Right atrium auricular region (tissue), 2 donors: ENCODE data around the gene ATF2. TPM values are rescaled to one million over a fixed set of nuclear protein-coding genes. Genes with fewer than 3 reads are reported as not detected.

ENCODE experiments used
- DNase-seq: peaks from one replicate; pipeline ENCODE4 v3.0.0-alpha.2; 2019; ENCODE audit warnings: low spot score
- H3K27ac ChIP-seq, 2 donors: fragments of 200-600 bp; sonication (generic); 1 replicate in 1 of 2; 2 replicates in 1 of 2; pipeline ENCODE4 v1.5.1; 2016 to 2019
- H3K27me3 ChIP-seq, 2 donors: fragments of 200-600 bp; sonication (generic); one replicate each; pipeline versions ENCODE4 v1.5.1 to v1.6.0; 2017 to 2019
- H3K36me3 ChIP-seq: fragments of 200-600 bp; sonication (generic); one replicate; pipeline ENCODE4 v1.5.1; 2016
- H3K4me1 ChIP-seq, 2 donors: fragments of 200-600 bp; sonication (generic); one replicate each; pipeline versions ENCODE4 v1.5.1 to v1.6.0; 2017 to 2019
- H3K4me3 ChIP-seq, 2 donors: fragments of 200-600 bp; sonication (generic); 1 replicate in 1 of 2; 2 replicates in 1 of 2; pipeline ENCODE4 v1.5.1; 2017 to 2019; ENCODE audit warnings: mild to moderate bottlenecking in 1 of 2, moderate library complexity in 1 of 2
- H3K9me3 ChIP-seq, 2 donors: fragments of 200-600 bp; sonication (generic); one replicate each; pipeline ENCODE4 v1.5.1; 2019
- CTCF ChIP-seq, 2 donors: fragments of 200-600 bp; sonication (generic); IDR thresholded peaks; one replicate each; pipeline ENCODE4 v1.5.1; 2019; ENCODE audit warnings: antibody characterized with exemption in 2 of 2
- total RNA-seq, 2 donors: library from RNA; depleted of rRNA; stranded (reverse); fragments of >200 nt; gene quantifications; one replicate each; pipeline ENCODE4 v1.1.0, GENCODE V29; 2016

ATF2 gene
- total RNA-seq, 2 donors from 2014 or later = 22.3 to 28.1 TPM

- TF ChIP-seq CTCF (IDR thresholded peaks at IDR 0.05) = no peak
- Histone ChIP-seq H3K36me3 (no peaks in the 10 kb centered on the region), H3K27ac (no peak overlapping the region), H3K4me3 (no peak overlapping the region), H3K27me3 (no peaks in the 10 kb centered on the region), H3K4me1 (peaks cover 0 to 26% of the 10 kb centered on the region in 2 donors), H3K9me3 (no peaks in the 10 kb centered on the region)
- no peak for DNase-seq
Measured at GRCh38 chr2:175147186-175147585, 20.8 kb downstream of the ATF2 start.

GRCh38 chr2:175143678-175144077, 24.3 kb downstream of the ATF2 start:
- no peak overlapping the region for H3K4me3 ChIP-seq
- TF ChIP-seq CTCF (IDR thresholded peaks at IDR 0.05) = no peak
- no peaks in the 10 kb centered on the region for H3K27me3 ChIP-seq
- no peak for DNase-seq
- H3K36me3 ChIP-seq = no peaks in the 10 kb centered on the region
- no peak overlapping the region for H3K27ac ChIP-seq
- no peaks in the 10 kb centered on the region for H3K9me3 ChIP-seq
- peaks cover 0 to 12% of the 10 kb centered on the region in 2 donors for H3K4me1 ChIP-seq

- no peaks in the 10 kb centered on the region for H3K27me3 ChIP-seq
- no peak overlapping the region for H3K4me3 ChIP-seq
Measured at GRCh38 chr2:175143191-175143590, 24.8 kb downstream of the ATF2 start.

GRCh38 chr2:175140332-175140731, 27.7 kb downstream of the ATF2 start:
- TF ChIP-seq CTCF (IDR thresholded peaks at IDR 0.05) = no peak
- Histone ChIP-seq H3K27me3 (no peaks in the 10 kb centered on the region), H3K4me1 (peaks cover 0 to 7% of the 10 kb centered on the region in 2 donors), H3K4me3 (no peak overlapping the region), H3K36me3 (no peaks in the 10 kb centered on the region), H3K9me3 (no peaks in the 10 kb centered on the region), H3K27ac (no peak overlapping the region)
- DNase-seq = no peak

More at GRCh38 chr2:175143191-175143590, 24.8 kb downstream of the ATF2 start:
- peaks cover 0 to 7% of the 10 kb centered on the region in 2 donors for H3K4me1 ChIP-seq
- no peaks in the 10 kb centered on the region for H3K9me3 ChIP-seq
- TF ChIP-seq CTCF (IDR thresholded peaks at IDR 0.05) = no peak
- no peak overlapping the region for H3K27ac ChIP-seq
- H3K36me3 ChIP-seq = no peaks in the 10 kb centered on the region
- no peak for DNase-seq

GRCh38 chr2:175137793-175138192, 30.2 kb downstream of the ATF2 start:
- Histone ChIP-seq H3K9me3 (no peaks in the 10 kb centered on the region), H3K36me3 (no peaks in the 10 kb centered on the region), H3K4me3 (no peak overlapping the region), H3K4me1 (peaks cover 0 to 7% of the 10 kb centered on the region in 2 donors), H3K27me3 (no peaks in the 10 kb centered on the region), H3K27ac (no peak overlapping the region)
- DNase-seq = no peak
- TF ChIP-seq CTCF (IDR thresholded peaks at IDR 0.05) = no peak
